Hepatocyte (in vitro differentiated cells): Measurements from ENCODE around the gene NMNAT3. TPM values are rescaled to one million over a fixed set of nuclear protein-coding genes. Genes with fewer than 3 reads are reported as not detected.

Source experiments
- DNase-seq: peaks from one replicate; pipeline ENCODE4 v3.0.0-alpha.2; 2016; ENCODE audit warnings: low spot score
- H2AFZ ChIP-seq: fragments of 200-600 bp; sonication (generic); 2 replicates; pipeline ENCODE4 v1.6.0; 2016; ENCODE audit warnings: antibody characterized with exemption, mild to moderate bottlenecking
- H3K27ac ChIP-seq: fragments of 200-600 bp; sonication (generic); 2 replicates; pipeline ENCODE4 v1.5.1; 2016; ENCODE audit warnings: mild to moderate bottlenecking
- H3K27me3 ChIP-seq: fragments of 200-600 bp; sonication (generic); 2 replicates; pipeline ENCODE4 v1.6.1; 2016
- H3K36me3 ChIP-seq: fragments of 200-600 bp; sonication (generic); replicated peaks from 2 replicates; pipeline ENCODE4 v1.5.1; 2016; ENCODE audit warnings: low read depth; ENCODE audit not compliant: insufficient read depth
- H3K4me1 ChIP-seq: fragments of 200-600 bp; sonication (generic); 2 replicates; pipeline ENCODE4 v1.5.1; 2016; ENCODE audit warnings: mild to moderate bottlenecking, moderate library complexity; ENCODE audit not compliant: insufficient read depth
- H3K4me2 ChIP-seq: fragments of 200-600 bp; sonication (generic); 2 replicates; pipeline ENCODE4 v1.6.0; 2016
- H3K4me3 ChIP-seq: fragments of 200-600 bp; sonication (generic); 2 replicates; pipeline ENCODE4 v1.5.1; 2016; ENCODE audit warnings: mild to moderate bottlenecking
- H3K79me2 ChIP-seq: fragments of 200-600 bp; sonication (generic); 2 replicates; pipeline ENCODE4 v1.6.0; 2017; ENCODE audit warnings: mild to moderate bottlenecking
- H3K9me2 ChIP-seq: fragments of 200-600 bp; sonication (generic); replicated peaks from 2 replicates; pipeline ENCODE4 v1.6.0; 2017; ENCODE audit warnings: mild to moderate bottlenecking; ENCODE audit not compliant: insufficient read depth
- H3K9me3 ChIP-seq: fragments of 200-600 bp; sonication (generic); 2 replicates; pipeline ENCODE4 v1.5.1; 2016; ENCODE audit warnings: low read depth, mild to moderate bottlenecking
- H4K20me1 ChIP-seq: fragments of 200-600 bp; sonication (generic); 2 replicates; pipeline ENCODE4 v1.6.0; 2016; ENCODE audit warnings: mild to moderate bottlenecking; ENCODE audit not compliant: insufficient read depth, poor library complexity, severe bottlenecking
- EZH2 ChIP-seq: fragments of 200-600 bp; sonication (generic); IDR thresholded peaks from 2 replicates; pipeline ENCODE4 v1.6.1; 2016; ENCODE audit warnings: antibody characterized with exemption, mild to moderate bottlenecking, borderline replicate concordance
- EZH2phosphoT487 ChIP-seq: fragments of 200-600 bp; sonication (generic); IDR thresholded peaks from one replicate; pipeline ENCODE4 v1.6.1; 2018; ENCODE audit warnings: antibody characterized with exemption, mild to moderate bottlenecking, low read depth, moderate library complexity; ENCODE audit not compliant: unreplicated experiment, severe bottlenecking
- WGBS: methylation state at CpG from one replicate; pipeline ENCODE4 v1.1.6; 2016; ENCODE audit warnings: low lambda C conversion rate; ENCODE audit errors: missing lambda C conversion rate; 5-methylcytosine and 5-hydroxymethylcytosine counted together
- polyA plus RNA-seq: library from polyadenylated mRNA; unstranded; fragments of >200 nt; fragmentation: Nextera tagmentation; extraction: Ambion mirVana; gene quantifications from 2 replicates; pipeline ENCODE4 v1.2.1, GENCODE V29; 2016
- total RNA-seq: library from RNA; depleted of rRNA; stranded (reverse); fragments of >200 nt; gene quantifications from 2 replicates; pipeline ENCODE4 v1.2.3, GENCODE V29; 2014
- TF ChIP-seq, protein P1 (sequence below): fragments of 200-600 bp; sonication (generic); IDR thresholded peaks from 2 replicates; pipeline ENCODE4 v1.5.1; 2016; ENCODE audit warnings: antibody characterized with exemption, mild to moderate bottlenecking; ENCODE audit not compliant: poor library complexity

The NMNAT3 gene
- total and polyA plus RNA-seq, 2 experiments from 2014 or later, result 4.7 to 8.3 TPM

- H3K27ac ChIP-seq, result no peak overlapping the region
- H2AFZ ChIP-seq, result no peak overlapping the region
- H3K4me3 ChIP-seq, result no peak overlapping the region
- TF ChIP-seq, protein P1, sequence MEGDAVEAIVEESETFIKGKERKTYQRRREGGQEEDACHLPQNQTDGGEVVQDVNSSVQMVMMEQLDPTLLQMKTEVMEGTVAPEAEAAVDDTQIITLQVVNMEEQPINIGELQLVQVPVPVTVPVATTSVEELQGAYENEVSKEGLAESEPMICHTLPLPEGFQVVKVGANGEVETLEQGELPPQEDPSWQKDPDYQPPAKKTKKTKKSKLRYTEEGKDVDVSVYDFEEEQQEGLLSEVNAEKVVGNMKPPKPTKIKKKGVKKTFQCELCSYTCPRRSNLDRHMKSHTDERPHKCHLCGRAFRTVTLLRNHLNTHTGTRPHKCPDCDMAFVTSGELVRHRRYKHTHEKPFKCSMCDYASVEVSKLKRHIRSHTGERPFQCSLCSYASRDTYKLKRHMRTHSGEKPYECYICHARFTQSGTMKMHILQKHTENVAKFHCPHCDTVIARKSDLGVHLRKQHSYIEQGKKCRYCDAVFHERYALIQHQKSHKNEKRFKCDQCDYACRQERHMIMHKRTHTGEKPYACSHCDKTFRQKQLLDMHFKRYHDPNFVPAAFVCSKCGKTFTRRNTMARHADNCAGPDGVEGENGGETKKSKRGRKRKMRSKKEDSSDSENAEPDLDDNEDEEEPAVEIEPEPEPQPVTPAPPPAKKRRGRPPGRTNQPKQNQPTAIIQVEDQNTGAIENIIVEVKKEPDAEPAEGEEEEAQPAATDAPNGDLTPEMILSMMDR, result peak; percentile 22
- TF ChIP-seq EZH2 (no peak), EZH2phosphoT487 (no peak)
- DNase-seq, result peak; percentile 34
- H3K79me2 ChIP-seq, result no peaks in the 10 kb centered on the region
- no peaks in the 10 kb centered on the region for H3K4me1 ChIP-seq
- WGBS, result 85% methylated on average over 4 of the region's 4 CpGs
- H3K4me2 ChIP-seq, result no peak overlapping the region
- no peaks in the 10 kb centered on the region for H3K36me3 ChIP-seq
- H3K9me3 ChIP-seq, result no peaks in the 10 kb centered on the region
- H4K20me1 ChIP-seq, result no peaks in the 10 kb centered on the region
- no peaks in the 10 kb centered on the region for H3K9me2 ChIP-seq
- H3K27me3 ChIP-seq, result no peaks in the 10 kb centered on the region
Measured at GRCh38 chr3:139588450-139588849, 89.3 kb downstream of the NMNAT3 start.

DNA sequence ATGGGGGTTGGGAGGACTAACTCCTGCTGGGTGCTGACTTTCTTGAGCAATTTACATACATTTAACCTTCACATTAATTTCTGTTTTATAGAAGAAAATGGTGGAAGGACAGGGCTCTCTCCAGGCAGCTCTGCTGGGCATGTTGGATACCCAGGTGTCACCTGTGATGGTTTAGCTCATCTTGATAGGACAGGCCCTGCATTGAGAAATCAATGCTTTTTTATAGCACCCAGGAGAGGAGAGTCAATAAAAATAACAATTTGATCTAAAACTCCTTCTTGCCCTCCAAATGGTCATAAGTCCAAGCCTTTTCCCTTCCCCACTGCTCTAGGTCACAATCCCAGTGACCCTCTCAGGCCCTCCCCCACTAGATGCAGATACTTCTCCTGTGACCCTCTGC lies 90.0 kb downstream of the NMNAT3 start:
- H4K20me1 ChIP-seq, result no peaks in the 10 kb centered on the region
- DNase-seq, result no peak
- H3K27ac ChIP-seq, result no peak overlapping the region
- no peaks in the 10 kb centered on the region for H3K36me3 ChIP-seq
- H3K9me3 ChIP-seq, result no peaks in the 10 kb centered on the region
- H3K4me2 ChIP-seq, result no peak overlapping the region
- H3K79me2 ChIP-seq, result no peaks in the 10 kb centered on the region
- no peak for TF ChIP-seq EZH2
- TF ChIP-seq, protein P1, result no peak
- no peak for TF ChIP-seq EZH2phosphoT487
- no peak overlapping the region for H3K4me3 ChIP-seq
- H3K4me1 ChIP-seq, result no peaks in the 10 kb centered on the region
- no peaks in the 10 kb centered on the region for H3K27me3 ChIP-seq
- H2AFZ ChIP-seq, result no peak overlapping the region
- H3K9me2 ChIP-seq, result no peaks in the 10 kb centered on the region

GRCh38 chr3:139586420-139587017 lies 91.3 kb downstream of the NMNAT3 start:
- H3K4me2 ChIP-seq, result no peak overlapping the region
- no peak overlapping the region for H2AFZ ChIP-seq
- H3K9me2 ChIP-seq, result no peaks in the 10 kb centered on the region
- H3K36me3 ChIP-seq, result no peaks in the 10 kb centered on the region
- no peaks in the 10 kb centered on the region for H3K9me3 ChIP-seq
- H3K4me1 ChIP-seq, result no peaks in the 10 kb centered on the region
- no peaks in the 10 kb centered on the region for H3K79me2 ChIP-seq
- no peak overlapping the region for H3K27ac ChIP-seq
- H4K20me1 ChIP-seq, result no peaks in the 10 kb centered on the region
- WGBS, result 96% methylated on average over 1 of the region's 1 CpG
- DNase-seq, result no peak
- H3K4me3 ChIP-seq, result no peak overlapping the region
- H3K27me3 ChIP-seq, result no peaks in the 10 kb centered on the region
- TF ChIP-seq EZH2phosphoT487 (no peak), EZH2 (no peak)
- TF ChIP-seq, protein P1, result no peak
